ENCODE data around the gene TBL1XR1. TPM values are rescaled to one million over a fixed set of nuclear protein-coding genes. Genes with fewer than 3 reads are reported as not detected.

Gene TBL1XR1
- total and polyA plus RNA-seq, 2 of the 8 experiments (the other 6 are each of a cell fraction or from before 2014, with no cell fraction given), result 28.1 to 147 TPM

DNA sequence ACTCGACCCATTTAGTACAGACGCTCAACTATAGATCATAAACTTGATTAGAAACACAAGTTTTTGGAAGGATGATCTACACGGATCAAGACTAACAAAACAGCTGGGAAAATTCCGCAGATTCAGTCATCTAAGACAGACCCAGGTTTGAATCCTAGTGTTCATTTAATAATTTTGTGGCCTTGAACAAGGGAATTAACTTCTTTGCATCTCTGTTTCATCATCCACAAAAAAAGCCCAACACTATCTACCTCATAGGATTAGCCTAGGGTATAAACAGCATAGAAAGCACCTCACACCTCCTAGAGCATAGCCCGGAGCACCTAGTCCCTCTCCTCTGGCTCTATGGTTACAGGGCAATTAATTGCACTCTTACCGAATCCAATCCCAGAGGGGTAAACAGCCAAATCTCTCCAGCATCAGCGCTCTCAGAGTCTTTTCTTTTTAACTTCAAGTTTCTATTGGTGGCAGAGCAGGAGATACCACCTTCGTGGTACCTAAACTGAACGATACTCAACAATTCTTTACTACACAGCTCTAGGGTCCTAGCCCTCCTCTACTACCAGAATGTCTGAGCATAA is 3.5 kb downstream of the TBL1XR1 start:
- Histone ChIP-seq H2BK5ac (ENCODE audit: low read depth, low read length) (no peak overlapping the region), H3K9me3 (ENCODE audit: insufficient read depth in 2 of 2, low read depth in 1 of 2, low read length in 1 of 2) (no peaks in the 10 kb centered on the region), H3K27ac (ENCODE audit: low read depth, low read length) (no peak overlapping the region), H3K14ac (ENCODE audit: insufficient read length) (no peak overlapping the region), H3K56ac (replicated peaks; ENCODE audit: insufficient read length, low read depth, low read length) (no peak overlapping the region), H4K5ac (ENCODE audit: insufficient read length, low read depth, low read length) (no peak overlapping the region), H4K8ac (ENCODE audit: extremely low read depth, insufficient read depth, low read length) (no peak overlapping the region), H3K4me1 (replicated peaks in 1 of 4; ENCODE audit: control insufficient read depth in 3 of 4, insufficient read depth in 4 of 4, low read length in 3 of 4) (peaks cover 5 to 31% (median 12%) of the 10 kb centered on the region in 4 experiments; a peak in 5 of 7 replicates), H3K4me3 (ENCODE audit: extremely low read depth in 1 of 4, insufficient read depth in 2 of 4, low read depth in 3 of 4, low read length in 4 of 4) (peak overlapping the region in 3 of 4 experiments; percentile 3 to 100 (median 99); a peak in 4 of 8 replicates), H2AK5ac (ENCODE audit: low read depth, low read length) (no peak overlapping the region), H3K36me3 (ENCODE audit: control insufficient read depth in 2 of 4, insufficient read depth in 4 of 4, low read length in 3 of 4) (peaks cover 0 to 3% (median 0%) of the 10 kb centered on the region in 4 experiments; a peak in 1 of 8 replicates), H3K4me2 (ENCODE audit: insufficient read depth in 1 of 2, low read depth in 2 of 2, low read length in 2 of 2) (peak overlapping the region; percentile 73 to 75), H4K91ac (replicated peaks; ENCODE audit: insufficient read length, low read length) (no peak overlapping the region), H3K9ac (replicated peaks in 1 of 4; ENCODE audit: extremely low read depth in 1 of 4, low read depth in 3 of 4, low read length in 3 of 4) (peak overlapping the region in 1 of 4 experiments; percentile 26; a peak in 1 of 7 replicates), H2BK12ac (ENCODE audit: low read depth, low read length) (no peak overlapping the region), H3K4ac (replicated peaks; ENCODE audit: insufficient read length, low read depth, low read length) (no peak overlapping the region), H3K18ac (ENCODE audit: extremely low read depth, low read length) (no peak overlapping the region), H3K23me2 (ENCODE audit: low read depth, low read length) (peaks cover 2% of the 10 kb centered on the region), H3K79me1 (ENCODE audit: low read depth, low read length) (no peaks in the 10 kb centered on the region), H3K79me2 (ENCODE audit: control insufficient read depth in 1 of 2, insufficient read depth in 2 of 2, low read length in 2 of 2) (peaks cover 69 to 78% of the 10 kb centered on the region in 2 experiments), H3K27me3 (replicated peaks in 1 of 4; ENCODE audit: control insufficient read depth in 3 of 4, extremely low read depth in 1 of 4, insufficient read depth in 3 of 4, low read length in 3 of 4) (no peaks in the 10 kb centered on the region), H2AFZ (ENCODE audit: low read length) (no peak overlapping the region), H4K20me1 (replicated peaks in 1 of 2; ENCODE audit: control insufficient read depth in 1 of 2, insufficient read depth in 2 of 2, low read length in 2 of 2) (peaks cover 5 to 12% of the 10 kb centered on the region in 2 experiments), H2BK15ac (ENCODE audit: low read length) (no peak overlapping the region), H3K23ac (ENCODE audit: insufficient read length) (no peak overlapping the region), H2BK120ac (replicated peaks; ENCODE audit: low read depth, low read length) (no peak overlapping the region), H2BK20ac (ENCODE audit: low read length) (no peak overlapping the region)
- CTCF ChIA-PET (ENCODE audit: partially characterized antibody), result interaction anchor here (1.5 kb wide), 1 partner anchor 166 kb away, joined by 4 read pairs; no protein-coding TSS in a partner anchor
- DNase-seq (ENCODE audit: low read depth in 1 of 2, low spot score in 2 of 2) (no peak), FAIRE-seq (no peak)
- WGBS, 2 experiments (ENCODE audit: extremely low coverage in 1 of 2, insufficient coverage in 1 of 2, insufficient read length in 1 of 2, insufficient replicate concordance in 2 of 2, low coverage in 1 of 2, low lambda C conversion rate in 2 of 2, missing lambda C conversion rate in 1 of 2), result 82% methylated on average over 9 of the region's 9 CpGs; no CpG with 5 or more reads in 1 of the 2 experiments
- POLR2A ChIA-PET (ENCODE audit: partially characterized antibody), result interaction anchor here (0.9 to 4.3 kb wide), 12 partner anchors 9 to 418 kb away, joined by 3 to 82 read pairs (median 4); no protein-coding TSS in a partner anchor
- TF ChIP-seq SRF (IDR thresholded peaks at IDR 0.05; ENCODE audit: low read depth, low read length) (no peak), SAP30 (IDR thresholded peaks at IDR 0.05; ENCODE audit: insufficient read depth, insufficient replicate concordance, low read length) (no peak), JUN (IDR thresholded peaks at IDR 0.05; ENCODE audit: low read depth, low read length) (no peak), KDM1A (IDR thresholded peaks at IDR 0.05; ENCODE audit: borderline replicate concordance, low read length) (no peak), POU5F1 (IDR thresholded peaks at IDR 0.05; ENCODE audit: low read depth, low read length) (no peak), CBX8 (IDR thresholded peaks at IDR 0.05; ENCODE audit: borderline replicate concordance, low read depth, low read length) (no peak), RBBP5 (IDR thresholded peaks at IDR 0.05; ENCODE audit: borderline replicate concordance, low read depth, low read length) (no peak), TEAD4 (IDR thresholded peaks at IDR 0.05; ENCODE audit: low read depth, low read length) (no peak), RAD21 (IDR thresholded peaks at IDR 0.05 in 1 of 2, conservative IDR thresholded peaks at IDR 0.05 in 1 of 2; ENCODE audit: low read depth in 2 of 2, low read length in 2 of 2) (no peak), TCF12 (IDR thresholded peaks at IDR 0.05; ENCODE audit: low read depth, low read length) (no peak)
- TF ChIP-seq, protein P1, sequence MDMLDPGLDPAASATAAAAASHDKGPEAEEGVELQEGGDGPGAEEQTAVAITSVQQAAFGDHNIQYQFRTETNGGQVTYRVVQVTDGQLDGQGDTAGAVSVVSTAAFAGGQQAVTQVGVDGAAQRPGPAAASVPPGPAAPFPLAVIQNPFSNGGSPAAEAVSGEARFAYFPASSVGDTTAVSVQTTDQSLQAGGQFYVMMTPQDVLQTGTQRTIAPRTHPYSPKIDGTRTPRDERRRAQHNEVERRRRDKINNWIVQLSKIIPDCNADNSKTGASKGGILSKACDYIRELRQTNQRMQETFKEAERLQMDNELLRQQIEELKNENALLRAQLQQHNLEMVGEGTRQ (IDR thresholded peaks at IDR 0.05; ENCODE audit: low read length), result no peak

Measured in H1 (cell line).